Ascending aorta (tissue), 2 donors: ENCODE measurements around the gene ORAI2. TPM values are rescaled to one million over a fixed set of nuclear protein-coding genes. Genes with fewer than 3 reads are reported as not detected.

Source experiments
- DNase-seq, 2 donors: peaks; one replicate each; pipeline ENCODE4 v3.0.0-alpha.2; 2019; ENCODE audit warnings: low spot score in 2 of 2
- H3K27ac ChIP-seq, 2 donors: fragments of 200-600 bp; sonication (generic); one replicate each; pipeline ENCODE4 v1.5.1; 2016 to 2017; ENCODE audit warnings: mild to moderate bottlenecking in 1 of 2
- H3K27me3 ChIP-seq: fragments of 200-600 bp; sonication (generic); one replicate; pipeline ENCODE4 v1.5.1; 2017
- H3K36me3 ChIP-seq, 2 donors: fragments of 200-600 bp; sonication (generic); one replicate each; pipeline ENCODE4 v1.5.1; 2016
- H3K4me1 ChIP-seq, 2 donors: fragments of 200-600 bp; sonication (generic); one replicate each; pipeline ENCODE4 v1.5.1; 2016 to 2017; ENCODE audit warnings: mild to moderate bottlenecking in 1 of 2
- H3K4me3 ChIP-seq, 2 donors: fragments of 200-600 bp; sonication (generic); one replicate each; pipeline ENCODE4 v1.5.1; 2016 to 2017; ENCODE audit warnings: mild to moderate bottlenecking in 1 of 2
- H3K9me3 ChIP-seq, 2 donors: fragments of 200-600 bp; sonication (generic); one replicate each; pipeline ENCODE4 v1.5.1; 2016
- intact Hi-C: fragments of 100-400 bp; cut with DNase I; formaldehyde crosslinking; loops from one replicate; pipeline ENCODE4 v1.15.1; 2023
- total RNA-seq: library from RNA; depleted of rRNA; stranded (reverse); fragments of >200 nt; gene quantifications from one replicate; pipeline ENCODE4 v1.1.0, GENCODE V29; 2016
- TF ChIP-seq, protein P1 (sequence below), 3 experiments: fragments of 200-600 bp in 2 of 3; fragments of 450-650 bp in 1 of 3; sonication (generic) in 2 of 3; IDR thresholded peaks; one replicate each; pipeline ENCODE4 v1.5.1; 2016 to 2019; ENCODE audit warnings: antibody characterized with exemption in 3 of 3, mild to moderate bottlenecking in 1 of 3, moderate library complexity in 1 of 3

The ORAI2 gene
- total RNA-seq, 1 donor from 2014 or later: 45.1 TPM

DNA sequence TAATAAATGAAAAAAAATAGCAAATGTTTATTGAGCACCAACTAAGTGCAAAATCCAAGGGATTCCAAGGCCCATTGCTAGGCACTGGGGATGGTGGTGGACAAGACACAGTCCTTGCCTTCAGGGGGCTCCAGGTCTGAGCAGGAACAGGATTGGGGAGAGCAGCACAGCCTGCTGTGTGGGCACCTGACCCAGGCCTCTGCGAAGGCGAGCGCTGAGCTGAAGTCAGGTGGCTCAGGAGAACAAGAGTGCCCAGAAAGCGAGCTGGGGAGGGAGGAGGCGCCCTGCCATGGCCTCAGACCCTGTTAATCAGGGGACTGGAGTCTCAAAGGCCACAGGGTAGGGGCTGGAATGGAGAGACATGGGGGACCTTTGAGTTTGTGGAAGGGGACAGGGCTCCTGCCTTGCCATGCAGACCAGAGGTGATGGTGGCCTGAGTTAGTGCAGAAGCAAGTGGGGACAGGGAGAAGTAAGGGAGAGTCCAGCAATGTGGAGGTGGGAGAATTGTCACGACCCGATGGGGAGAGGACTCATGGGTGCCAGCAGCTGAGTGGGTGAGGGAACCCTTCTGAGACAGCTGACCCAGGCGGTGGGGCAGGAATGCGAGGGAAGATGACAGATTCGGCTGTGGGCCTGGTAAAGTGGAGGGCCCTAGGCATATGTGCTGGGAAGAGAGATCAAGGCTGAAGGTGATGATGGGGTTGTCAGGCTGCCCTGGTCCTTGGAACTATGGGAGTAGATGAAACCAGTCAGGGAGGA, 4.1 kb upstream of the ORAI2 start:
- TF ChIP-seq, protein P1, sequence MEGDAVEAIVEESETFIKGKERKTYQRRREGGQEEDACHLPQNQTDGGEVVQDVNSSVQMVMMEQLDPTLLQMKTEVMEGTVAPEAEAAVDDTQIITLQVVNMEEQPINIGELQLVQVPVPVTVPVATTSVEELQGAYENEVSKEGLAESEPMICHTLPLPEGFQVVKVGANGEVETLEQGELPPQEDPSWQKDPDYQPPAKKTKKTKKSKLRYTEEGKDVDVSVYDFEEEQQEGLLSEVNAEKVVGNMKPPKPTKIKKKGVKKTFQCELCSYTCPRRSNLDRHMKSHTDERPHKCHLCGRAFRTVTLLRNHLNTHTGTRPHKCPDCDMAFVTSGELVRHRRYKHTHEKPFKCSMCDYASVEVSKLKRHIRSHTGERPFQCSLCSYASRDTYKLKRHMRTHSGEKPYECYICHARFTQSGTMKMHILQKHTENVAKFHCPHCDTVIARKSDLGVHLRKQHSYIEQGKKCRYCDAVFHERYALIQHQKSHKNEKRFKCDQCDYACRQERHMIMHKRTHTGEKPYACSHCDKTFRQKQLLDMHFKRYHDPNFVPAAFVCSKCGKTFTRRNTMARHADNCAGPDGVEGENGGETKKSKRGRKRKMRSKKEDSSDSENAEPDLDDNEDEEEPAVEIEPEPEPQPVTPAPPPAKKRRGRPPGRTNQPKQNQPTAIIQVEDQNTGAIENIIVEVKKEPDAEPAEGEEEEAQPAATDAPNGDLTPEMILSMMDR (IDR thresholded peaks at IDR 0.05): no peak
- H3K36me3 ChIP-seq: peaks cover 9 to 29% of the 10 kb centered on the region in 2 donors
- no peak overlapping the region for H3K4me3 ChIP-seq
- DNase-seq: no peak
- no peaks in the 10 kb centered on the region for H3K9me3 ChIP-seq
- no peaks in the 10 kb centered on the region for H3K27me3 ChIP-seq
- H3K27ac ChIP-seq: no peak overlapping the region
- intact Hi-C loops: no loop called here
- H3K4me1 ChIP-seq: peaks cover 0 to 10% of the 10 kb centered on the region in 2 donors

DNA sequence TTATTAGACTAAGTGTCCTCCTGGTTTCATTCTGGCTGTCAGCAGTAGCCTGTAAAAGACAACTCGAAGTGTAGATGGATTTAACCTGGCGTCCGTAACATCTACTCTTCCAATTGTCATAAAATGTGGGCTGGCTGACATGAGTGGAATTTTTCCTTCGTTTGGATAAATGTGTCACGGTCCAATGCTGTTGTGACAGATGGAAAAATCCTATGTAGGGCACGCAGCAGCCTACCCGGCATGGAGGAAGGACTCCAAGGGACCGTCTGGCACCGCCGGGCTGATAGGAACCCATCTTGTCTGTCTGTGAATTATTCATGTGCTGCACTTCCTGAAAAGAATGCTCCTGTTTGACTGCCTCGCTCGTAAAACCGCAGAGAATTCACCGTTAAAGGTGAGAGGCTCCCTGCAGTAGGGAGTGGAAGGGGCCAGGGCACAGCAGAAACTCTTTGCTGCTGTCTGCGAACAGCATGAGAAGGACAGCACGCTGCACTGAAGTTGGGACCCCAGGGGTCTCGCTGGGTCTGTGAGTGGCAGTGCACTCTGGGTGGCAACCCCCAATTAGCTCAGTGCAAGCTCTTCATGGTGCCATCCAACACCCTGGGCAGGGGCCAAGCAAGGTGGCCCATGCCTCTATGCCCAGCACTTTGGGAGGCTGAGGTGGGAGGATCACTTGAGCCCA, 1.6 kb upstream of the ORAI2 start:
- no peaks in the 10 kb centered on the region for H3K27me3 ChIP-seq
- TF ChIP-seq, protein P1 (IDR thresholded peaks at IDR 0.05): no peak
- H3K4me1 ChIP-seq: peaks cover 0 to 10% of the 10 kb centered on the region in 2 donors
- DNase-seq: peak in 1 of 2 donors; percentile 66
- H3K9me3 ChIP-seq: no peaks in the 10 kb centered on the region
- intact Hi-C loops: loop anchor here (2.0 to 5.0 kb wide), 3 partner anchors 33 to 1214 kb away; partner anchors contain the start of genes ALKBH4, LRWD1, PLOD3 and PRKRIP1
- H3K27ac ChIP-seq: no peak overlapping the region
- no peak overlapping the region for H3K4me3 ChIP-seq
- peaks cover 0 to 5% of the 10 kb centered on the region in 2 donors for H3K36me3 ChIP-seq

DNA sequence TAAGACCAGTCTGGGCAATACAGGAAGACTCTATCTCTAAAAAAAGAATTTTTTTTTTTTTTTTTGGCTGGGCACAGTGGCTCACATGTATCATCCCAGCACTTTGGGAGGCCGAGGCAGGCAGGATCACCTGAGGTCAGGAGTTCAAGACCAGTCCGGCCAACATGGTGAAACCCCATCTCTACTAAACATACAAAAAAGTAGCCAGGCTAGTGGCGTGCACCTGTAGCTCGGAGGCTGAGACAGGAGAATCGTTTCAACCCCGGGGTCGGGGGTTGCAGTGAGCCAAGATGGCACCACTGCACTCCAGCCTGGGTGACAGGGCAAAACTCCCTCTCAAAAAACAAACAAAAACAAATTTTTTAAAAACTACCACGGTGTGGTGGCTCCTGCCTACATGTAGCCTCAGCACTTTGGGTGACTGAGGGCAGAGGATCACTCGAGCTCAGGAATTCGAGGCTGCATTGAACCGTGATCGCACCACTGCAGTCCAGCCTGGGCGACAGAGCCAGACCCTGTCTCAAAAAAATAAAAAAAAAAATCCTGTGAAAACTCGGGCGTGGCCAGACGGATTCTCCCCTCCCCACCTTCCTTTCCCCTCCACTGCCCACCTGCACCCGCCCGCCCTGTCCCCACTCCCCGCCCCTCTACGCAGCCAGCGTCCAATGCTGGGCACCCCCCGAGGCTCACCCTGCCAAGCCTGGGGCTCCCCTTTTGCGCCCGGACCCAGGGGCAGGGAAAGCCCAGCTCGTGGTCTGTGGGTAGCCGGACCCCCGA, 745 bp upstream of the ORAI2 start:
- TF ChIP-seq, protein P1 (IDR thresholded peaks at IDR 0.05): no peak
- no peak for DNase-seq
- H3K27ac ChIP-seq: peak overlapping the region; percentile 32 to 65
- H3K9me3 ChIP-seq: no peaks in the 10 kb centered on the region
- H3K4me1 ChIP-seq: peaks cover 0 to 10% of the 10 kb centered on the region in 2 donors
- no peaks in the 10 kb centered on the region for H3K36me3 ChIP-seq
- intact Hi-C loops: loop anchor here (2.0 to 5.0 kb wide), 3 partner anchors 32 to 1215 kb away; partner anchors contain the start of genes ALKBH4, LRWD1, PLOD3 and PRKRIP1
- peak overlapping the region; percentile 74 to 76 for H3K4me3 ChIP-seq
- H3K27me3 ChIP-seq: no peaks in the 10 kb centered on the region

DNA sequence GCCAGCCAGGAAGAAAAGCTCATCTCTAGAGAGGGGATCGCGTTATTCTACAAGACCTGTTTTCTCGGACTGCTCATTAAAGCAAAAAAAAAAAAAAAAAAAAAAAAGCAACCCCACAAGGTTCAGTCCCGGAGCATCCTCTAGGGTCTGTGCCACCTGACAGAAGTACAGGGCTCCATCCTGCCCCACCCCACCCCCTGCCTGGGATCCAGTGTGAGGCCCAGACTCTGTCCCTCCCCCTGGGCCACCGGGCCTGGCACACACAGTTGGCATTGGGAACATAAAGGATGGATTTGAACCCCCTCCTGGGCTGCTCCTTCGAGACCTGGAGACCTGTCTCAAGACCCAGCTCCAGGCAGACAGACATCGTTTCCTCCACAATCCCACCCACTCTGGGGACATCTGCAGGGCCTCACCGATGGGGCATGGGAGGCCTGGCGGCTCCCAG, 688 bp downstream of the ORAI2 start:
- H3K36me3 ChIP-seq: peaks cover 0 to 3% of the 10 kb centered on the region in 2 donors
- peak in 1 of 2 donors; percentile 63 for DNase-seq
- peak overlapping the region in 1 of 2 donors; percentile 44 for H3K27ac ChIP-seq
- no peaks in the 10 kb centered on the region for H3K9me3 ChIP-seq
- intact Hi-C loops: loop anchor here (5.0 kb wide), 2 partner anchors 37 to 1217 kb away; partner anchors contain the start of genes PLOD3, PRKRIP1 and ZNHIT1
- H3K4me3 ChIP-seq: peak overlapping the region; percentile 74 to 76
- TF ChIP-seq, protein P1 (IDR thresholded peaks at IDR 0.05): no peak
- peaks cover 0 to 10% of the 10 kb centered on the region in 2 donors for H3K4me1 ChIP-seq
- H3K27me3 ChIP-seq: no peaks in the 10 kb centered on the region

DNA sequence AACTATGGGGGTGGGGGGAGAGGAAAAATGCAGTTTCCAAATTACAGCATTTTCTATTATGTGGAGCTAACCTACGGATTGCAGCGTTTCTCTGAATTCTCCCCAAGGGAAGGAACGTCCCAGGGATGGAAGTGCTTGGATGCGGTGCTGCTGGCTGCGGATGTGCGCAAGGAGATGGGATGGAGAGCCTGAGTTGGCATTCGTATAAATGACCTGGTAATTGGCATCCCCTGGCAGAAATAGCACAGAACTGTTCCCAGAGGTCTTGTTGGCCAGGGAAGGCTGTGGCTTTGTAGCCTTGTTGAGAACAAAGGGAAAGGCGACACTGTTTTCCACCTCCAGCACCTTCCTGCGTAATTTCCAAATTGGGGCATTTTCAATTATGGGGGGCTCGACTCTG, 2.7 kb downstream of the ORAI2 start:
- DNase-seq: no peak
- Histone ChIP-seq H3K9me3 (no peaks in the 10 kb centered on the region), H3K36me3 (peaks cover 0 to 7% of the 10 kb centered on the region in 2 donors), H3K4me3 (no peak overlapping the region), H3K4me1 (peaks cover 0 to 10% of the 10 kb centered on the region in 2 donors), H3K27me3 (no peaks in the 10 kb centered on the region), H3K27ac (no peak overlapping the region)
- TF ChIP-seq, protein P1 (IDR thresholded peaks at IDR 0.05): no peak
- intact Hi-C loops: no loop called here
